BJ (cell line): ENCODE measurements around the gene ATG7. TPM values are rescaled to one million over a fixed set of nuclear protein-coding genes. Genes with fewer than 3 reads are reported as not detected.
"Not testable (repeated sequence)": the region's sequence is repeated elsewhere in the genome, so short reads cannot be mapped to it uniquely, and the experiment has no call there.

Source experiments
- CTCF ChIA-PET: fragments of 350-600 bp; formaldehyde crosslinking; extraction: SDS; loops from one replicate; lab custom pipeline; 2021; ENCODE audit warnings: antibody characterized with exemption, inconsistent platforms; lab: Yijun Ruan, JAX
- POLR2A ChIA-PET: fragments of 300-600 bp; sonication (Branson Sonifier 250); formaldehyde crosslinking; extraction: SDS; loops from one replicate; lab custom pipeline; 2021; ENCODE audit warnings: antibody characterized with exemption; lab: Charles Lee
- DNase-seq: peaks from one replicate; pipeline ENCODE4 v3.0.0-alpha.2; 2011; ENCODE audit warnings: low read depth
- H3K27me3 ChIP-seq: 2 replicates; pipeline ENCODE4 v1.6.0; 2011; ENCODE audit warnings: low read length; ENCODE audit not compliant: control insufficient read depth, insufficient read depth
- H3K36me3 ChIP-seq: 2 replicates; pipeline ENCODE4 v1.5.1; 2011; ENCODE audit warnings: low read length; ENCODE audit not compliant: control insufficient read depth, insufficient read depth
- H3K4me3 ChIP-seq: 2 replicates; pipeline ENCODE4 v1.5.1; 2011; ENCODE audit warnings: low read depth, mild to moderate bottlenecking, control low read depth, low read length
- CTCF ChIP-seq: IDR thresholded peaks from 2 replicates; pipeline ENCODE4 v1.5.1; 2011; ENCODE audit warnings: low read depth, mild to moderate bottlenecking, control low read depth, inconsistent platforms, low read length, moderate library complexity; ENCODE audit not compliant: insufficient read depth
- polyA plus RNA-seq: library from polyadenylated mRNA; depleted of rRNA; stranded (reverse); fragments of >200 nt; gene quantifications from 2 replicates; pipeline ENCODE4 v1.2.3, GENCODE V29; 2011

ATG7 gene
- polyA plus RNA-seq, 1 experiment = 26.2 TPM

GRCh38 chr3:11494131-11494916 lies 222.1 kb downstream of the ATG7 start:
- CTCF ChIA-PET = interaction anchor here (0.5 kb wide), 1 partner anchor 1208 kb away, joined by 3 read pairs; no protein-coding TSS in a partner anchor
- no peak for DNase-seq

GRCh38 chr3:11495948-11496557 lies 223.9 kb downstream of the ATG7 start:
- CTCF ChIA-PET = interaction anchor here (1.0 kb wide), 1 partner anchor 117 kb away, joined by 4 read pairs; no protein-coding TSS in a partner anchor

More at GRCh38 chr3:11494131-11494916, 222.1 kb downstream of the ATG7 start:
- POLR2A ChIA-PET = no interaction called here
- TF ChIP-seq CTCF = no peak
- Histone ChIP-seq H3K36me3 (no peaks in the 10 kb centered on the region), H3K27me3 (no peaks in the 10 kb centered on the region), H3K4me3 (no peak overlapping the region)

GRCh38 chr3:11498177-11498576 lies 226.0 kb downstream of the ATG7 start:
- TF ChIP-seq CTCF = no peak
- no peaks in the 10 kb centered on the region for H3K27me3 ChIP-seq
- ChIA-PET CTCF (interaction anchor here (1.0 to 1.1 kb wide), 2 partner anchors 19 to 24 kb away, joined by 3 to 4 read pairs; no protein-coding TSS in a partner anchor), POLR2A (no interaction called here)
- H3K4me3 ChIP-seq = no peak overlapping the region
- DNase-seq = no peak
- no peaks in the 10 kb centered on the region for H3K36me3 ChIP-seq

More at GRCh38 chr3:11495948-11496557, 223.9 kb downstream of the ATG7 start:
- POLR2A ChIA-PET = no interaction called here
- no peak for TF ChIP-seq CTCF
- Histone ChIP-seq H3K36me3 (no peaks in the 10 kb centered on the region), H3K4me3 (no peak overlapping the region), H3K27me3 (no peaks in the 10 kb centered on the region)
- no peak for DNase-seq

- TF ChIP-seq CTCF = no peak
- Histone ChIP-seq H3K27me3 (no peaks in the 10 kb centered on the region), H3K36me3 (no peaks in the 10 kb centered on the region), H3K4me3 (no peak overlapping the region)
- POLR2A ChIA-PET = no interaction called here
- DNase-seq = no peak
- CTCF ChIA-PET = interaction anchor here (1.0 to 1.2 kb wide), 3 partner anchors 19 to 24 kb away, joined by 3 to 4 read pairs (median 3); no protein-coding TSS in a partner anchor
Observed at GRCh38 chr3:11498646-11499045, 226.4 kb downstream of the ATG7 start.

- ChIA-PET POLR2A (no interaction called here), CTCF (interaction anchor here (1.0 to 1.2 kb wide), 3 partner anchors 20 to 24 kb away, joined by 3 to 4 read pairs (median 3); no protein-coding TSS in a partner anchor)
- DNase-seq = peak; percentile 83
- Histone ChIP-seq H3K4me3 (no peak overlapping the region), H3K27me3 (no peaks in the 10 kb centered on the region), H3K36me3 (no peaks in the 10 kb centered on the region)
- no peak for TF ChIP-seq CTCF
Observed at GRCh38 chr3:11499144-11499543, 226.9 kb downstream of the ATG7 start.

- CTCF ChIA-PET, DNase-seq, POLR2A ChIA-PET, H3K27me3 ChIP-seq, H3K4me3 ChIP-seq, H3K36me3 ChIP-seq: not testable (repeated sequence)
Observed at GRCh38 chr3:11502413-11502812, 230.2 kb downstream of the ATG7 start.
